GM23248 (cell line): ENCODE data around the gene SERP2. TPM values are rescaled to one million over a fixed set of nuclear protein-coding genes. Genes with fewer than 3 reads are reported as not detected.

ENCODE experiments used
- DNase-seq: peaks from one replicate; pipeline ENCODE4 v3.0.0-alpha.2; 2015
- H2AFZ ChIP-seq: fragments of 200-600 bp; sonication (generic); 2 replicates; pipeline ENCODE4 v1.6.1; 2016; ENCODE audit warnings: antibody characterized with exemption
- H3F3A ChIP-seq: fragments of 200-600 bp; sonication (generic); 2 replicates; pipeline ENCODE4 v1.6.1; 2016; ENCODE audit warnings: mild to moderate bottlenecking, antibody characterized with exemption, mixed run types; ENCODE audit not compliant: insufficient read depth
- H3K27ac ChIP-seq: fragments of 200-600 bp; sonication (generic); 2 replicates; pipeline ENCODE4 v1.5.1; 2016; ENCODE audit warnings: mild to moderate bottlenecking
- H3K27me3 ChIP-seq: fragments of 200-600 bp; sonication (generic); replicated peaks from 2 replicates; pipeline ENCODE4 v1.6.1; 2016; ENCODE audit warnings: mild to moderate bottlenecking; ENCODE audit not compliant: insufficient read depth
- H3K36me3 ChIP-seq: fragments of 200-600 bp; sonication (generic); 2 replicates; pipeline ENCODE4 v1.6.1; 2016; ENCODE audit warnings: low read depth, mild to moderate bottlenecking
- H3K4me1 ChIP-seq: fragments of 200-600 bp; sonication (generic); 2 replicates; pipeline ENCODE4 v1.6.1; 2016; ENCODE audit warnings: mild to moderate bottlenecking; ENCODE audit not compliant: insufficient read depth
- H3K4me2 ChIP-seq: fragments of 200-600 bp; sonication (generic); one replicate; pipeline ENCODE4 v1.6.1; 2016; ENCODE audit warnings: mild to moderate bottlenecking; ENCODE audit not compliant: unreplicated experiment
- H3K4me3 ChIP-seq: fragments of 200-600 bp; sonication (generic); 2 replicates; pipeline ENCODE4 v1.5.1; 2016; ENCODE audit warnings: mild to moderate bottlenecking
- H3K79me2 ChIP-seq: fragments of 200-600 bp; sonication (generic); 2 replicates; pipeline ENCODE4 v1.6.1; 2016; ENCODE audit warnings: mild to moderate bottlenecking; ENCODE audit not compliant: insufficient read depth
- H3K9ac ChIP-seq: fragments of 200-600 bp; sonication (generic); 2 replicates; pipeline ENCODE4 v1.6.1; 2016; ENCODE audit warnings: mild to moderate bottlenecking
- H3K9me2 ChIP-seq: fragments of 200-600 bp; sonication (generic); 2 replicates; pipeline ENCODE4 v1.6.1; 2016; ENCODE audit warnings: mixed run types, mild to moderate bottlenecking, moderate library complexity; ENCODE audit not compliant: insufficient read depth
- H3K9me3 ChIP-seq: fragments of 200-600 bp; sonication (generic); one replicate; pipeline ENCODE4 v1.6.1; 2017; ENCODE audit warnings: low read depth
- H4K20me1 ChIP-seq: fragments of 200-600 bp; sonication (generic); 2 replicates; pipeline ENCODE4 v1.6.0; 2016; ENCODE audit not compliant: insufficient read depth
- EZH2 ChIP-seq: fragments of 200-600 bp; sonication (generic); IDR thresholded peaks from 2 replicates; pipeline ENCODE4 v1.6.1; 2018; ENCODE audit warnings: antibody characterized with exemption, mild to moderate bottlenecking; ENCODE audit not compliant: insufficient read depth, poor library complexity, severe bottlenecking
- EZH2phosphoT487 ChIP-seq: fragments of 200-600 bp; sonication (generic); IDR thresholded peaks from 2 replicates; pipeline ENCODE4 v1.6.1; 2018; ENCODE audit warnings: antibody characterized with exemption, moderate library complexity, mild to moderate bottlenecking, low read depth; ENCODE audit not compliant: insufficient read depth
- WGBS, 2 experiments: methylation state at CpG; one replicate each; pipeline ENCODE4 v1.1.6; 2015 to 2017; ENCODE audit warnings: low lambda C conversion rate in 2 of 2, low coverage in 1 of 2; ENCODE audit errors: missing lambda C conversion rate in 2 of 2; 5-methylcytosine and 5-hydroxymethylcytosine counted together
- in situ Hi-C: fragments of 300-500 bp; cut with MboI; formaldehyde crosslinking; loops from 2 replicates; pipeline ENCODE4 v1.15.0; 2020
- polyA plus RNA-seq: library from polyadenylated mRNA; unstranded; fragments of >200 nt; fragmentation: Nextera tagmentation; extraction: Ambion mirVana; gene quantifications from 2 replicates; pipeline ENCODE4 v1.2.1, GENCODE V29; 2016
- total RNA-seq: library from RNA; depleted of rRNA; stranded (reverse); fragments of >200 nt; shearing (Covaris generic); gene quantifications from 2 replicates; pipeline ENCODE4 v1.2.3, GENCODE V29; 2014

The SERP2 gene
- total and polyA plus RNA-seq, 2 experiments from 2014 or later = 2.8 to 3.2 TPM

GRCh38 chr13:44389060-44389666 lies 15.5 kb downstream of the SERP2 start:
- no peak for DNase-seq
- H3K4me3 ChIP-seq = no peak overlapping the region
- H3K27ac ChIP-seq = no peak overlapping the region
- H3F3A ChIP-seq = no peaks in the 10 kb centered on the region
- no peaks in the 10 kb centered on the region for H3K27me3 ChIP-seq
- H3K9me2 ChIP-seq = no peaks in the 10 kb centered on the region
- WGBS, 2 experiments = 63 to 76% methylated on average over 4 of the region's 4 CpGs
- H3K9me3 ChIP-seq = no peaks in the 10 kb centered on the region
- TF ChIP-seq EZH2phosphoT487 (no peak), EZH2 (no peak)
- H3K9ac ChIP-seq = no peak overlapping the region
- no peaks in the 10 kb centered on the region for H3K4me1 ChIP-seq
- in situ Hi-C loops = no loop called here
- H2AFZ ChIP-seq = no peak overlapping the region
- no peak overlapping the region for H3K4me2 ChIP-seq
- H3K79me2 ChIP-seq = no peaks in the 10 kb centered on the region
- H3K36me3 ChIP-seq = no peaks in the 10 kb centered on the region
- no peaks in the 10 kb centered on the region for H4K20me1 ChIP-seq

- Histone ChIP-seq H3K4me3 (no peak overlapping the region), H3K36me3 (no peaks in the 10 kb centered on the region), H3K27ac (no peak overlapping the region), H3K9me3 (no peaks in the 10 kb centered on the region), H2AFZ (no peak overlapping the region), H3K4me2 (no peak overlapping the region), H3F3A (no peaks in the 10 kb centered on the region), H3K27me3 (no peaks in the 10 kb centered on the region), H3K79me2 (no peaks in the 10 kb centered on the region), H3K9ac (no peak overlapping the region), H3K4me1 (no peaks in the 10 kb centered on the region), H3K9me2 (no peaks in the 10 kb centered on the region), H4K20me1 (no peaks in the 10 kb centered on the region)
- TF ChIP-seq EZH2 (no peak), EZH2phosphoT487 (no peak)
- no peak for DNase-seq
- in situ Hi-C loops = no loop called here
- 88 to 96% methylated on average over 1 of the region's 1 CpG for WGBS, 2 experiments
These were observed 16.3 kb downstream of the SERP2 start for GRCh38 chr13:44389876-44390275.

GRCh38 chr13:44393391-44393790 lies 19.8 kb downstream of the SERP2 start:
- H3K4me3 ChIP-seq = no peak overlapping the region

GRCh38 chr13:44394658-44395057 lies 21.0 kb downstream of the SERP2 start:
- no peak overlapping the region for H2AFZ ChIP-seq
- H3K9me3 ChIP-seq = no peaks in the 10 kb centered on the region
- in situ Hi-C loops = no loop called here
- no peaks in the 10 kb centered on the region for H3K36me3 ChIP-seq
- no peak overlapping the region for H3K4me2 ChIP-seq
- H3K9me2 ChIP-seq = no peaks in the 10 kb centered on the region
- H3K4me1 ChIP-seq = no peaks in the 10 kb centered on the region
- H3K4me3 ChIP-seq = no peak overlapping the region
- H3K27ac ChIP-seq = no peak overlapping the region
- TF ChIP-seq EZH2phosphoT487 (no peak), EZH2 (no peak)
- H4K20me1 ChIP-seq = no peaks in the 10 kb centered on the region
- no peaks in the 10 kb centered on the region for H3F3A ChIP-seq
- no peak overlapping the region for H3K9ac ChIP-seq
- H3K79me2 ChIP-seq = no peaks in the 10 kb centered on the region
- H3K27me3 ChIP-seq = 0 out of 2 replicates have a peak, but pooled peaks cover 1% of the 10 kb centered on the region
- no peak for DNase-seq

More at GRCh38 chr13:44393391-44393790, 19.8 kb downstream of the SERP2 start:
- Histone ChIP-seq H3K9ac (no peak overlapping the region), H3K27me3 (no peaks in the 10 kb centered on the region), H3K9me2 (no peaks in the 10 kb centered on the region), H3K4me2 (no peak overlapping the region), H3K4me1 (no peaks in the 10 kb centered on the region), H3K27ac (no peak overlapping the region), H3K79me2 (no peaks in the 10 kb centered on the region), H2AFZ (no peak overlapping the region), H3K9me3 (no peaks in the 10 kb centered on the region), H3F3A (no peaks in the 10 kb centered on the region), H3K36me3 (no peaks in the 10 kb centered on the region), H4K20me1 (no peaks in the 10 kb centered on the region)
- WGBS, 2 experiments = 76% methylated on average over 8 of the region's 8 CpGs
- in situ Hi-C loops = no loop called here
- DNase-seq = no peak
- TF ChIP-seq EZH2phosphoT487 (no peak), EZH2 (no peak)
